ENCODE data around the gene ZNF646. TPM values are rescaled to one million over a fixed set of nuclear protein-coding genes. Genes with fewer than 3 reads are reported as not detected.

Gene ZNF646
- total and polyA plus RNA-seq, 2 of the 13 experiments (the other 11 are each of a cell fraction or from before 2014, with no cell fraction given), result 3.4 to 10.9 TPM

GRCh38 chr16:31032736-31033708 is 41.2 kb upstream of the ZNF646 start, which contains the start of gene STX4 (continued):
- TF ChIP-seq ZGPAT (CRISPR knock-in tag; IDR thresholded peaks at IDR 0.05) (peak; percentile 84), ZNF225 (CRISPR knock-in tag; IDR thresholded peaks at IDR 0.05) (peak; percentile 90), ZNF503 (CRISPR knock-in tag; IDR thresholded peaks at IDR 0.05) (peak; percentile 57; the same call in 1 of the 2 replicates), SNAPC2 (CRISPR knock-in tag; IDR thresholded peaks at IDR 0.05) (no peak), ZNF598 (CRISPR knock-in tag; IDR thresholded peaks at IDR 0.05; ENCODE audit: borderline replicate concordance) (peak; percentile 93; the same call in 1 of the 2 replicates), ZHX2 (IDR thresholded peaks at IDR 0.05; ENCODE audit: low read depth) (peak; percentile 99), ZHX2 (CRISPR knock-in tag; IDR thresholded peaks at IDR 0.05; ENCODE audit: borderline replicate concordance) (0 out of 2 replicates have a peak, but pooled peaks have one; percentile 55), RXRB (CRISPR knock-in tag; IDR thresholded peaks at IDR 0.05; ENCODE audit: borderline replicate concordance) (peak; percentile 65; the same call in 1 of the 2 replicates), NR2C2 (CRISPR knock-in tag; IDR thresholded peaks at IDR 0.05; ENCODE audit: borderline replicate concordance) (peak; percentile 87)
- TF ChIP-seq, protein P1, sequence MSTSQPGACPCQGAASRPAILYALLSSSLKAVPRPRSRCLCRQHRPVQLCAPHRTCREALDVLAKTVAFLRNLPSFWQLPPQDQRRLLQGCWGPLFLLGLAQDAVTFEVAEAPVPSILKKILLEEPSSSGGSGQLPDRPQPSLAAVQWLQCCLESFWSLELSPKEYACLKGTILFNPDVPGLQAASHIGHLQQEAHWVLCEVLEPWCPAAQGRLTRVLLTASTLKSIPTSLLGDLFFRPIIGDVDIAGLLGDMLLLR (CRISPR knock-in tag; IDR thresholded peaks at IDR 0.05), result 0 out of 2 replicates have a peak, but pooled peaks have one; percentile 63
- TF ChIP-seq, protein P2, sequence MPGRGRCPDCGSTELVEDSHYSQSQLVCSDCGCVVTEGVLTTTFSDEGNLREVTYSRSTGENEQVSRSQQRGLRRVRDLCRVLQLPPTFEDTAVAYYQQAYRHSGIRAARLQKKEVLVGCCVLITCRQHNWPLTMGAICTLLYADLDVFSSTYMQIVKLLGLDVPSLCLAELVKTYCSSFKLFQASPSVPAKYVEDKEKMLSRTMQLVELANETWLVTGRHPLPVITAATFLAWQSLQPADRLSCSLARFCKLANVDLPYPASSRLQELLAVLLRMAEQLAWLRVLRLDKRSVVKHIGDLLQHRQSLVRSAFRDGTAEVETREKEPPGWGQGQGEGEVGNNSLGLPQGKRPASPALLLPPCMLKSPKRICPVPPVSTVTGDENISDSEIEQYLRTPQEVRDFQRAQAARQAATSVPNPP (CRISPR knock-in tag; IDR thresholded peaks at IDR 0.05), result peak; percentile 62; the same call in 1 of the 2 replicates
- TF ChIP-seq, protein P3, sequence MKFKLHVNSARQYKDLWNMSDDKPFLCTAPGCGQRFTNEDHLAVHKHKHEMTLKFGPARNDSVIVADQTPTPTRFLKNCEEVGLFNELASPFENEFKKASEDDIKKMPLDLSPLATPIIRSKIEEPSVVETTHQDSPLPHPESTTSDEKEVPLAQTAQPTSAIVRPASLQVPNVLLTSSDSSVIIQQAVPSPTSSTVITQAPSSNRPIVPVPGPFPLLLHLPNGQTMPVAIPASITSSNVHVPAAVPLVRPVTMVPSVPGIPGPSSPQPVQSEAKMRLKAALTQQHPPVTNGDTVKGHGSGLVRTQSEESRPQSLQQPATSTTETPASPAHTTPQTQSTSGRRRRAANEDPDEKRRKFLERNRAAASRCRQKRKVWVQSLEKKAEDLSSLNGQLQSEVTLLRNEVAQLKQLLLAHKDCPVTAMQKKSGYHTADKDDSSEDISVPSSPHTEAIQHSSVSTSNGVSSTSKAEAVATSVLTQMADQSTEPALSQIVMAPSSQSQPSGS (CRISPR knock-in tag; IDR thresholded peaks at IDR 0.05), result peak; percentile 94
